WTC11 (cell line): ENCODE results near the gene GDAP2. TPM values are rescaled to one million over a fixed set of nuclear protein-coding genes. Genes with fewer than 3 reads are reported as not detected.

Source experiments
- ATAC-seq: fragments of 200-7000 bp; cut with Tn5 transposase; 2 replicates; pipeline ENCODE4 v1.10.0; 2021; ENCODE audit warnings: mild to moderate bottlenecking, moderate library complexity
- CTCF ChIA-PET: fragments of 300-600 bp; sonication (Branson Sonifier 250); formaldehyde crosslinking; loops from one replicate; lab custom pipeline; 2021; ENCODE audit warnings: antibody characterized with exemption; lab: Charles Lee
- POLR2A ChIA-PET: fragments of 350-600 bp; sonication (Branson Sonifier 250); formaldehyde crosslinking; loops from one replicate; lab custom pipeline; 2021; ENCODE audit warnings: antibody characterized with exemption; lab: Charles Lee
- DNase-seq: peaks from one replicate; pipeline ENCODE4 v3.0.0; 2021; ENCODE audit warnings: low spot score
- H3K27ac Mint-ChIP-seq: 2 replicates; pipeline ENCODE4 v1.8.0; 2021; ENCODE audit warnings: mixed read lengths
- H3K27me3 Mint-ChIP-seq: 2 replicates; pipeline ENCODE4 v1.8.0; 2021; ENCODE audit warnings: low read depth, mild to moderate bottlenecking, moderate library complexity, mixed read lengths
- H3K36me3 Mint-ChIP-seq: 2 replicates; pipeline ENCODE4 v1.8.0; 2021; ENCODE audit warnings: mixed read lengths
- H3K4me1 Mint-ChIP-seq: 2 replicates; pipeline ENCODE4 v1.8.0; 2022; ENCODE audit warnings: mixed read lengths
- H3K4me3 Mint-ChIP-seq: 2 replicates; pipeline ENCODE4 v1.8.0; 2021; ENCODE audit warnings: mild to moderate bottlenecking, moderate library complexity, mixed read lengths
- H3K9me3 Mint-ChIP-seq: 2 replicates; pipeline ENCODE4 v1.8.0; 2021; ENCODE audit warnings: mixed read lengths
- AFF4 ChIP-seq: sonication (generic); formaldehyde crosslinking; IDR thresholded peaks from 2 replicates; pipeline ENCODE4 v1.8.1; 2023; ENCODE audit warnings: mild to moderate bottlenecking, missing genetic modification reagents, borderline replicate concordance
- ATF3 ChIP-seq: sonication (generic); formaldehyde crosslinking; conservative IDR thresholded peaks from 2 replicates; pipeline ENCODE4 v1.8.1; 2022; ENCODE audit warnings: mild to moderate bottlenecking, missing genetic modification reagents
- CDX4 ChIP-seq: fragments of 250-450 bp; sonication (Bioruptor Pico); IDR thresholded peaks from 2 replicates; pipeline ENCODE4 v1.9.0; 2021; ENCODE audit warnings: moderate library complexity, mild to moderate bottlenecking, inconsistent platforms, borderline replicate concordance
- GRHL2 ChIP-seq: fragments of 250-450 bp; sonication (Bioruptor Pico); IDR thresholded peaks from 2 replicates; pipeline ENCODE4 v1.8.0; 2022; ENCODE audit warnings: mild to moderate bottlenecking, moderate library complexity; ENCODE audit not compliant: insufficient replicate concordance, severe bottlenecking
- GTF2I ChIP-seq: fragments of 250-450 bp; sonication (Bioruptor Pico); conservative IDR thresholded peaks from 2 replicates; pipeline ENCODE4 v1.4.0; 2021; ENCODE audit warnings: mild to moderate bottlenecking
- MLX ChIP-seq: sonication (generic); formaldehyde crosslinking; IDR thresholded peaks from 2 replicates; pipeline ENCODE4 v1.8.1; 2023; ENCODE audit warnings: mild to moderate bottlenecking, missing genetic modification reagents, moderate library complexity
- NFYB ChIP-seq: sonication (generic); formaldehyde crosslinking; conservative IDR thresholded peaks from 2 replicates; pipeline ENCODE4 v1.8.0; 2022; ENCODE audit warnings: low read depth, missing genetic modification reagents
- NR2C2 ChIP-seq: sonication (generic); formaldehyde crosslinking; IDR thresholded peaks from 2 replicates; pipeline ENCODE4 v1.8.0; 2022; ENCODE audit warnings: mild to moderate bottlenecking, missing genetic modification reagents
- PRDM15 ChIP-seq: sonication (generic); formaldehyde crosslinking; IDR thresholded peaks from 2 replicates; pipeline ENCODE4 v1.8.0; 2022; ENCODE audit warnings: missing genetic modification reagents
- PRRX2 ChIP-seq: fragments of 250-450 bp; sonication (Bioruptor Pico); IDR thresholded peaks from 2 replicates; pipeline ENCODE4 v1.8.0; 2021; ENCODE audit warnings: mild to moderate bottlenecking
- SMAD4 ChIP-seq: sonication (generic); formaldehyde crosslinking; IDR thresholded peaks from 2 replicates; pipeline ENCODE4 v1.8.0; 2022; ENCODE audit warnings: mild to moderate bottlenecking, missing genetic modification reagents
- STAT6 ChIP-seq: sonication (generic); formaldehyde crosslinking; conservative IDR thresholded peaks from 2 replicates; pipeline ENCODE4 v1.8.1; 2023; ENCODE audit warnings: mild to moderate bottlenecking, low read depth, missing genetic modification reagents, moderate library complexity
- TCF7 ChIP-seq: sonication (generic); formaldehyde crosslinking; IDR thresholded peaks from 2 replicates; pipeline ENCODE4 v1.8.0; 2022; ENCODE audit warnings: mild to moderate bottlenecking, low read depth, missing genetic modification reagents, moderate library complexity
- TP53 ChIP-seq: sonication (generic); formaldehyde crosslinking; IDR thresholded peaks from 2 replicates; pipeline ENCODE4 v1.8.1; 2023; ENCODE audit warnings: mild to moderate bottlenecking, missing genetic modification reagents
- USF1 ChIP-seq: sonication (generic); formaldehyde crosslinking; IDR thresholded peaks from 2 replicates; pipeline ENCODE4 v1.8.0; 2022; ENCODE audit warnings: mild to moderate bottlenecking, missing genetic modification reagents
- ZBTB21 ChIP-seq: sonication (generic); formaldehyde crosslinking; IDR thresholded peaks from 2 replicates; pipeline ENCODE4 v1.8.1; 2023; ENCODE audit warnings: mild to moderate bottlenecking, missing genetic modification reagents, borderline replicate concordance
- ZMAT4 ChIP-seq: fragments of 250-450 bp; sonication (Bioruptor Pico); IDR thresholded peaks from 2 replicates; pipeline ENCODE4 v1.9.0; 2021; ENCODE audit warnings: mild to moderate bottlenecking
- ZNF219 ChIP-seq: sonication (generic); formaldehyde crosslinking; IDR thresholded peaks from 2 replicates; pipeline ENCODE4 v1.8.0; 2023; ENCODE audit warnings: missing genetic modification reagents, mild to moderate bottlenecking, borderline replicate concordance
- ZNF396 ChIP-seq: fragments of 250-450 bp; sonication (Bioruptor Pico); IDR thresholded peaks from 2 replicates; pipeline ENCODE4 v1.8.0; 2021; ENCODE audit warnings: mild to moderate bottlenecking, moderate library complexity, borderline replicate concordance
- ZNF423 ChIP-seq: fragments of 250-450 bp; sonication (Bioruptor Pico); IDR thresholded peaks from 2 replicates; pipeline ENCODE4 v2.1.2; 2022; ENCODE audit warnings: mild to moderate bottlenecking, moderate library complexity
- total RNA-seq: library from RNA; stranded (reverse); gene quantifications from 3 replicates; pipeline ENCODE4 v1.2.3, GENCODE V29; 2021

Gene GDAP2
- total RNA-seq, 1 experiment from 2014 or later, result 22.4 TPM

- no peak for ATAC-seq
- TF ChIP-seq ZNF396 (CRISPR knock-in tag) (no peak), PRRX2 (no peak), ZBTB21 (CRISPR knock-in tag) (no peak), ZNF423 (no peak), CDX4 (CRISPR knock-in tag) (no peak), PRDM15 (CRISPR knock-in tag) (no peak), GRHL2 (CRISPR knock-in tag) (no peak), ZNF219 (CRISPR knock-in tag) (no peak), TCF7 (CRISPR knock-in tag) (no peak), NR2C2 (no peak), GTF2I (CRISPR knock-in tag) (no peak), TP53 (CRISPR knock-in tag) (no peak), MLX (CRISPR knock-in tag) (no peak)
- Mint-ChIP-seq H3K4me3 (no peak overlapping the region), H3K4me1 (no peaks in the 10 kb centered on the region), H3K27ac (no peak overlapping the region), H3K9me3 (peaks cover 14% of the 10 kb centered on the region), H3K27me3 (no peaks in the 10 kb centered on the region; the same call in 1 of the 2 replicates), H3K36me3 (peaks cover 5% of the 10 kb centered on the region; the same call in 1 of the 2 replicates)
- CTCF ChIA-PET, result interaction anchor here (0.7 to 1.1 kb wide), 2 partner anchors 17 to 71 kb away, joined by 3 read pairs; no protein-coding TSS in a partner anchor
- POLR2A ChIA-PET, result no interaction called here
- no peak for DNase-seq
These were observed 103.3 kb downstream of the GDAP2 start for GRCh38 chr1:117826119-117826518.

- Mint-ChIP-seq H3K27me3 (no peaks in the 10 kb centered on the region; the same call in 1 of the 2 replicates), H3K4me3 (no peak overlapping the region), H3K27ac (no peak overlapping the region), H3K4me1 (no peaks in the 10 kb centered on the region), H3K9me3 (peaks cover 10% of the 10 kb centered on the region), H3K36me3 (peaks cover 3% of the 10 kb centered on the region; the same call in 1 of the 2 replicates)
- DNase-seq, result no peak
- POLR2A ChIA-PET, result no interaction called here
- CTCF ChIA-PET, result interaction anchor here (0.7 to 1.1 kb wide), 2 partner anchors 17 to 71 kb away, joined by 3 read pairs; no protein-coding TSS in a partner anchor
- no peak for ATAC-seq
- TF ChIP-seq STAT6 (CRISPR knock-in tag), result no peak
- no peak for TF ChIP-seq SMAD4
- TF ChIP-seq USF1 (CRISPR knock-in tag), result no peak
- TF ChIP-seq CDX4 (CRISPR knock-in tag), result no peak
- no peak for TF ChIP-seq AFF4 (CRISPR knock-in tag)
- no peak for TF ChIP-seq ATF3 (CRISPR knock-in tag)
- TF ChIP-seq ZMAT4 (CRISPR knock-in tag), result no peak
- TF ChIP-seq NFYB, result no peak
These were observed 104.0 kb downstream of the GDAP2 start for GRCh38 chr1:117825414-117825813.
